Ureter (tissue), 1 donor: ENCODE results near the gene CAMKV. TPM values are rescaled to one million over a fixed set of nuclear protein-coding genes. Genes with fewer than 3 reads are reported as not detected.
A peak's percentile ranks its signal among the peaks of the same experiment; 100 is the strongest.
"Not testable (repeated sequence)": the region's sequence is repeated elsewhere in the genome, so short reads cannot be mapped to it uniquely, and the experiment has no call there.

Experiments used
- DNase-seq: peaks from one replicate; pipeline ENCODE4 v3.0.0-alpha.2; 2020; ENCODE audit warnings: low spot score
- total RNA-seq: library from RNA; stranded (reverse); gene quantifications from one replicate; pipeline ENCODE4 v1.2.4, GENCODE V29; 2023
- donor health status: DM: yes; HTN: yes; CAD: no.

CAMKV gene
- total RNA-seq, 1 donor from 2014 or later: not detected

DNA sequence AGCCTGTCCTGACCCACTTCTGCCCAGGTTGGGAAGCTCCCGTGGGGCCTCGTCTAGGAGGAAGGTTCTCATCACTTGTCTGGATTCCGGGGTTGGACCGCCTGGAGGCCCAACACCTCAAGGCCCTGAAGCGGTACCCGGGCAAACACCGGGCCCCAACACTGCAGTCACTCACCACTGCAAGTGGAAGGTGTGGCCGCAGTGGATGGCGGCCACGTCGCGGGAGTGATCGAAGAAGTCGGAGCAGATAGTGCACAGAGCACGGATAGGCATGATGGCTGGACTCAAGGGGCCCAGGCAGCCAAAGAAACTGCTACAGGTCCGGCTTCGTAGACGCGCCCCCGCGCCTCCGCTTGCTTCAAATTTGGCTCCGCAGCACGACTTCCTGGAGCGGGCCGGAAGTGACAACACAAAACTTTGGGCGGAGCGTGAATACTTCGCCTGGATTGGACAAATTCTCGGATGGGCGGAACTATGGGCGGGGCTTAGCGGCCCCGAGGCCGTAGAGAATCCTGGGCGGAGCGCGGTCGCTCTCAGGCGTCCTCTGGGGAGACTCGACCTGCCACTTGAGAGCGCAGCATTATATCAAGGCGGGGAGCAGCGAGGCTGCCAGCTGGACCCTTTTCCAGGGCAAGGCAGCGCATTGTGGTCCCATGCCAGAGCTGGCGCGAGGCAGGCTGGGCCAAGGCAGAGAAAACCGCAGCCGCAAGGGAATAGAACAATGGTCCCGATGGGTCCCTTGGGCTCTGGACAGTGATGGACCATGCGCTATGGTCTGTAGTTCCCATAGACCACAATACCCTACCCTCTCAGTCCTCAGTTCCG lies 13.3 kb downstream of the CAMKV start, which contains the start of gene TRAIP:
Gene TRAIP, minus strand, starts transcription at position 384 of the 825 bp plus-strand sequence. Its CDS starts 111 bp downstream, at position 273.
- DNase-seq: peak; percentile 96

DNA sequence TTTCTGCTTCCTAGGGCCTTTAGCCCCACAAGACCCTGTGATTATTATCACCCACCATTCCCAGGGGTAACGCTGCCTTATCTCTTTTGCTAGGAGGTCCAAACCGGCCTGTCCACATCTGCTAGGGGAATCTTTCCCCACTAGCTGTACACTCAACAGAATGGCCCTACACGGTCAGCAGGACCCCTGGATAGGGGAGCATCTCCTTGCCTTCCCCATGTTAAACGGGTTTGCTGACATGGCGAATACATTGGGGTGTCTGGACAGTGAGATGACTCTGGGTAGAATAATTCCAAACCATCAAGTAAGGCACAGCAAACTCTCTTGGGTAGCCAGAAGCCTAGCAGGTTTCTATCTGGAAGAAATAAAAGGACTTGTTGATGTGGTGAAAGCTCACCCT lies 14.0 kb downstream of the CAMKV start:
- no peak for DNase-seq

DNA sequence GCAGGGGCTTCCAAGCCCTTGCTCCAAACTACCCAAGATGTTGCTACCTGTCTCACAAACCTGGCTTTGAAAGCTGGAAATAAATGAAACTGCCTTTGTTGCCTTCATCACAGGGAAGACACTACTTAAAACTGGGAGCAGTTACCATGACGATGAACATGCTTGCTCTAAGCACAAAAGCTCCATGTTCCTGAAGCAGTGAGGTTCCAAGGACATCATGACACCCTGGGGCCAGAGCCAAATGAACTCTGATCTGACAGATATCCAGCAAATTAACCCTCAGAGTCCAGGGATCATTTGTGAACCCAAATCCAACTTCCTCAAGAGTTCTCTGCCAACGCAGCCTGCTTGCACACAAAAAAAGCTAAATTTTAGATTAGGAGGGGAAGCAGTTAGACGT lies 24.0 kb downstream of the CAMKV start:
- DNase-seq: no peak

DNA sequence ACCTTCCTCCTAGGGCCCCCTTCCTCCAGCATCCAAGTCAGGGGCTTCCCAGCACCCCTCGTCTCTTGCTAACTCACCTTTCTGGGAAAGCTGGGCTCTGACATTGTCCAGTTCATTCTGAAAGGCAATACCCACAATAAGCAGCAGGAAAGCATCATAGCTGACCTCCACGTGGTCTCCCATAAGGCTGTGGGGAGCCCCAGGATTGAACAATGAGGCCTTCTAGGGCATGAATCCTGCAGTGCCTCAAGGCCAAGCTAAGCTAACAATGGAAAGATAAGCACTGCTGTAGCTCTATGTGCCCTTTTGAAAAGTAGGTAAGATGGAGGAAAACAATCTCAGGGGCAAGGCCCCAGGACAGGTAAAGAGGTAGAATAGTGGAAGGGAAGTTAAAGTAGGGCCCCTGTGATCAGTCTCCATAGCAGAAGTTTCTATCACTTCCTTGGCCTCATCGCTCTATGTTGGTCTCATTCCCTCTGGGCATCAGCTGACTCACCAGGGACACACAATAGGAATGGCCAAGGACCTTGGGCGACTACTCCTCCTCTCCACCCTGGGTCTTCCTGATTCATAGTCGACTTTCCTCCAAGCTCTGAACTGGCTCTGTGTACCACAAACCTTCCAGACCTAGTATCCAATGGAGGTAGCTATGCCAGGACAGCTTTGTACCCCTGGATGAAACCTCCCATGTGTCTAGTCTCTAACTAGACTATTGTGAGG lies 25.1 kb downstream of the CAMKV start:
- DNase-seq: no peak

DNA sequence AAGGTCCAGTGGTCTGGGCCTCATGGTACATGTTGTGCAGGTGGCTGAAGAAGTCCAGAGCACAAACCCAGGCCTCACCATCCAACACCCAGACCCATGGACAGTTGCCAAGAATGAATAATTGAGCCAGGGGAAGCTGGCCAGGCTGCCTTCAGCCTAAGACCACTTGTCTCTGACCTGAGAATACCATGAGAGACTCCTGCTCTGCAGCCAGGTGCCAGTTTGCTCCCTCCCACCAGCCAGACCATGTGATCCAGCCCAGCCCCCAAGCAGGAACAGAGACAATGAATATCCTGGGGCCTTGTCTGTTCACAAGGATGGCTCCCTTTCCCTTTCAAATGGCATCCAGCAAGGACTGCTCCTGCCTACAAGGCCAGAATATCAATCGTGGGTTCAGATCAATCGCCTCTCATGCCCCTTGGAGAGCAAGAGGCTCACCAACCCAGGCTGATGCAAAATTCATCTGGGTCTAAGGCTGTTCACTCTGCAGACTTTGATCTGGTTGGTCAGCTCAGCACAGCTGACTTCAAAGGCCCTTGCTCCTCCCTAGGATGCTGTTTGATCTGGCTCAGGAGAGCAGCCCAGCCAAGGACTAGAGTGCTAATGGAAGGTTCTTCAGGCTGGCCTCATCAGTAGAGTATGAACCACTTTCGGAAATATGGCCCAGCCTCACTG lies 26.7 kb downstream of the CAMKV start:
- DNase-seq: no peak

DNA sequence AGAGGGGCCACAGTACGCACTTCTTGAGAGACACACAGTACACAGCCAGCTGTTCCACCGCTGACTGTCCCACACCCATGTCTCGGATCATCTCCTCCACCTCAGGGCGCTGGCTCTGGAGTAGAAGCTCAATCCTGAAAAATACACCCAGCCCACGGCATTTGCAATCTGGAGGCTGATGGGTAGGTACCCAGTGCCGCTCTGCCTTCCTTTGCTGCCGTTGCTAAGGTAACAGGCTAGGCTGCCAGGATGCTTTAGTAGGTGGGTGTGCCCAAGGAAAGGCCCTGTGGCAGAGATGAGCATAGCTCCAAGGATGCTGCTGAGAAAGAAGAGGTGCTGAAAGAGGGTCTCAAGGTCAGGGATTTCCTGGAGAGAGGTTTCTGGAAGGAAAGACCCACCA lies 27.9 kb downstream of the CAMKV start:
- no peak for DNase-seq

DNA sequence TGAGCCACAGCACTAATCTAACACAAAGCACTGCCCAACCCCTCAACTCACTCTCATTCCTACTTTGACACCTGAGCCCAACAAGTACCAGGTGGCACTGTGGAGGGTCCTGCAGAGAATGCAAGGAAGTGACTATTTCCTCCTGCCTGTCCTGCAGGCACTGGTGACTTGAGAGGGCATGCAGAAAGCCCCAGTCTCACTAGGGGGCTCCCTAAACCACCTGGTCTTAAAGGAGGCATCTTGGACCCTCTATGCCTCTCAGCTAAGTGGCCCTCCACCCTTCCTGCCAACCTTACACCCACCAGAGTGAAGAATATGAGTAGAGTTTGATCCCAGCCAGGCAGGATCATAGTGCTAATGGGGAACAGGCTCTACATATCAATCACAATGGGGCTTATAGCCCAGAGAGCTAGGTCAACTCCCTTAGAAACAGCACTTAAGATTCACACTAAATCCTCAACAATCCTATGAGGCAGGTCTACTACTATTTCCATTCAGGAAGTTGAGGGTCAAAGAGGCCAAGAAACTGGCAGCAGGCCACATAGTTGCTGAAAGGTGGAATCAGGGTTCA lies 28.5 kb downstream of the CAMKV start:
- no peak for DNase-seq

DNA sequence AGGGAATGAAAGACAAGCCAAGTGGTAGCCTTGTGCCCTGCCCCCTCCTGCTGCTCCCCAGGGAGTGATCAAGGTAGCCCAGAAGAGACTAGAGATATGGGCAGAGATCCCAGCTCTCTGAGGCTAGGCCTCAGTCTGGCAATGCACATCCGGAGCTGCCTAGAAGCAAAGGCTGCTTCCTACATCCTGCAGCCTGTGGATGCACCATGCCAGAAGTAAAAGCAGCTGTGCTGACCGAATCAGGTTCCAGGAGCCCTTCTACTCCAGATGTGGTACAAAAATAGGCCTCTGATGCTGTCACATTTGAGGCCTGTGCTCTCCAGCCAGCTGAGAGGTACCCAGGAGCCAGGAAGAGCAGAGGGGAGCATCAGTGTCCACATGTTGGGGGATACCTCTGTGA lies 29.3 kb downstream of the CAMKV start:
- DNase-seq: no peak

DNA sequence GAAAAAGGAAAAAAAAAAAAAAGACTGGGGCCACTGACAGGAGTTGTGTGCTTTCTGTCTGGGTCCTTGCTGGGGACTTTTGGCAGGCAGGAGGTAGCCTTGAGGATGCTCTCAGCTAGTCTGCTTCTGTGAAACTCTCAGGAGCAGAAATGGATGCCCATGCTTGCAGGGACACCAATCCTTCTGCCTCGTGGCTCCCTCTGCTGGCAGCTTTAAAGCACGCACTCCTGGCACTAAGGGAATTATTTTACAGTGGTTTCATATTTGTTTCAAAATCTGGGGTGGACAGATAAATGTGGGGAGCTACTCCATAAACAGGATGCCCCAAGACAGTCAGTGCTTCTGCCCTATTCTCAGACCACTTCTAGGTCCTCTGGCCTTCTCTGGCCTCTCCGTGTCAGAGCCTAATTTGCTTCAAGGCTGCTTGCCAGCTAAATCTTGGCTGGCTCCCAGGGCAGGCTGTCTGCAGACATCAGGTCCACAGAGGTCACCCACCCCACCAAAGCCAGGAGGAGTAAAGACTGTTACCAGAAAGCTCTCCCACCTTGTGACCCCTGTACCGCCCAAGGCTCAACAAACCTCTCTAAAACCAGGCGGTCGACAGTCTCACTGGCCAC lies 30.4 kb downstream of the CAMKV start:
- peak; percentile 87 for DNase-seq

DNA sequence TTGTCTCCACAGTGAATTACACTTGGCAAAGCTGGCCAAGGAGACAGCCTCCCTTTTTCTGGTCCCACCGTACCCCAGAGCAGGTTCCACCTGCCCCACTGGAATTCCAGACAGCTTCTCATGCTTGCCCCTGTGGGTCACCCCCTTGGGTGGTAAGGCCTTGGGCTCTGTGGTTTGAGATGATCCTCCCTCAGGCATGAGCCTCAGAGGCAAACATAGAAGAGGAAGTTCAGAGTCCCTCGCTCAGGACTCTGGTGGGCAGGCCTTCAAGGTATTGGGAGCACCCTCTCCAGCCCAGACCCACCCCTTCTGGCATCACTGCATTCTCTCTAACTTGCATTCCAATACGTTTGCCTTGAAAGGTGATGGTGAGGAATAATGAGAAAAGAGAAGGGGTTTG lies 38.4 kb downstream of the CAMKV start:
- DNase-seq: no peak

DNA sequence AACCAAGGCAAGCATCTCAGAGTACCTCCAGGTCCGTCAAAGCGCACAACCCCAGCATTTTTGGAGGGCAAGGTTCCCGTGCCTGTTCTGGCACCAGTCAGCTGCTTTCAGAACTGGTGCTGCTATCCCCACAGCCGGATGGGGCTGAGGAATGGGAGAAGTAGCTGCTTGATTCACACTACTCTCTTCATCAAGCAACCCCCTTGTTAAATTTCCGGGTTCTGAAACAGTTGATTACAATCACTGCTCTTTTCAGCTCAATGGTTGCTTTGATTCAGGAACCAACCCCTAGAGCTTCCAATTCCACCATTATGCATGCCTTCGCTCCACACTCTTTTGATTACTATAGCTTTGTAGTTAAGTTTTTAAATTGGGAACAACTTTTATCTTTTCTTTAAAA lies 43.7 kb downstream of the CAMKV start:
- DNase-seq: no peak

DNA sequence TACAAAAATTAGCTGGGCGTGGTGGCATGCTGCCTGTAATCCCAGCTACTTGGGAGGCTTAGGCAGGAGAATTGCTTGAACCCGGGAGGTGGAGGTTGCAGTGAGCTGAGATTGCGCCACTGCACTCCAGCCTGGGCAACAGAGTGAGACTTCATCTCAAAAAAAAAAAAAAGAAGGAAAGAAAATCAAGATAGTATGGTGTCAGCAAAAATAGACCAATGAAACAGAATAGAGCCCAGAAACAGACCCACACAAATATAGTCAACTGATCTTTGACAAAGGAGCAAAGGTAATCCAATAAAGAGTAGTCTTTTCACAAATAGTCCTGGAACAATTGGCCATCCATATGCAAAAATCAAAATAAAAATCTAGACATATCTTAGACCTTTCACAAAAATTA lies 46.6 kb downstream of the CAMKV start:
- not testable (repeated sequence) for DNase-seq

DNA sequence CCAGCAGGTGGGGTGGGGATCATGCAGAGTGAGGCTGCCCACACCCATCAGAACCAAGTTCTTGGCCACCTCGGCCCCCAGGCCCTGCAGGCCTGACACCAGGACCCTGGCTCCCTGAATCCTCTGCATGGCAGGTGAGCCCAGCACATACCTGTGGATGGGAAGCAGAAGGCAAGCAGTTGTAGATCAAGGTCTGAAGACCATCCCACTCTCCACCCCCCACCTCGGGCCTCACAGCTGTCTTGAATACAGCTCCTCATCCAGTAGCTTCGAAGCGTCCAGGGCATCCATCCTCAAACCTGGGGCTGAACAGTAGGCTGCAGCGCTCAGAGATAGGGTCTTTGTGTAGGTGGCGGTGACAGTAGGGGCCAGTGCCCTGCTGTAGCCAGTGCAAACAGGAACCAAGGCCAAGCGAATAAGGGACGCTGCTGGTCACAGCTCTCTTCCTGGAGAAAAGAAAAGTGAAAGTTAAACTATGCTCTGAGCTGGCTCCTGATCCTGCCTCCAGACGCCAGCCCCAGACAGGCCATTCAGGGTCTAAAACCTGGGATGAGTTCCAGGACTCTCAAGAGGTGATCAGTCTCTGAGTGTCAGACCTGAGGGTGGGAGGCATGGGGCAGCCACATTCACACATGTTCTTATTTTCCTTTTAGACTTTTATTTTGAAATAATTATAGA lies 56.1 kb downstream of the CAMKV start, which contains the start of gene UBA7:
Gene UBA7, minus strand, starts transcription at position 457 of the 678 bp plus-strand sequence. Its CDS starts 166 bp downstream, at position 291.
- peak; percentile 65 for DNase-seq

DNA sequence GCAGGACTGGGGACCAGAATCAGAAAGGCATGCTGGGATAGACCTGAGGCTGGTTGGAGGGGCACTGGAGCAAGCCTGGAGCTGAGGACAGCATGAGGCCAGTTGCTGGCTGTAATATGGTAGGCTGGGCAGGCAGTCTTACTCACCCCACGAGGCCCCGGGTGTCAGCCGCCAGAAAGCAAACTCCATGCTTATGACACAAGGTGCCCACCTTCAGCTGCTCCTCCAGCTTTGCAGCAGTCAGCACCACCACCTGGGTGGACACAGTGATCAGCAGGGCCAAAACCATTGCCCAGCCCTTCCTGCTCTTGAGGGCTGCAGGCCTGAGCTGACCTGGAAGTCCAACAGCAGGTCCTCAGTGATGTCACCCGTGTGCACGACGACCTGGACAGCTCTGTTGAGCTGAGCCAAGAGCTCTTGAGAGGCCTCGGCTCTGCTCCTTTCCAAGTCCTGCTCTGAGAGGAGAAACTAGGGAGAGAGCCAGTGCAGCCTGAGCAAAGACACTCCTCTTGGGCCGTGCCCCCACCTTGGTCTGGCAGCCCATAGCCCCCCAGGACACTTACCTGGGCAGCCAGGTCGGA lies 56.7 kb downstream of the CAMKV start:
- DNase-seq: no peak

Other genes with a start within 250 kb of the CAMKV start
- gene APEH, start 195.6 kb downstream of the CAMKV start, total RNA-seq: 152 TPM
- gene MST1, start 180.4 kb downstream of the CAMKV start, total RNA-seq: 16.6 TPM
- 52.8 TPM for gene RNF123, start 180.3 kb downstream of the CAMKV start, total RNA-seq
- not detected for gene AMIGO3, start 150.2 kb downstream of the CAMKV start, total RNA-seq
- gene GMPPB, start 146.0 kb downstream of the CAMKV start, total RNA-seq: 47.2 TPM
- 32.0 TPM for gene IP6K1, start 83.4 kb downstream of the CAMKV start, total RNA-seq
- gene CDHR4, start 70.0 kb downstream of the CAMKV start, total RNA-seq: 0.62 TPM
- gene INKA1, start 66.6 kb downstream of the CAMKV start, total RNA-seq: 13.8 TPM
- gene UBA7, start 56.0 kb downstream of the CAMKV start, total RNA-seq: 162 TPM
- gene TRAIP, start 13.3 kb downstream of the CAMKV start, total RNA-seq: 2.0 TPM
- 39.2 TPM for gene MST1R, start 34.0 kb upstream of the CAMKV start, total RNA-seq
- gene MON1A, start 59.9 kb upstream of the CAMKV start, total RNA-seq: 11.8 TPM
- 130 TPM for gene RBM6, start 70.2 kb upstream of the CAMKV start, total RNA-seq
- 220 TPM for gene RBM5, start 219.0 kb upstream of the CAMKV start, total RNA-seq